Measurements from ENCODE around the gene ABCG1.
"Not testable (repeated sequence)": the region's sequence is repeated elsewhere in the genome, so short reads cannot be mapped to it uniquely, and the experiment has no call there.

The ABCG1 gene

DNA sequence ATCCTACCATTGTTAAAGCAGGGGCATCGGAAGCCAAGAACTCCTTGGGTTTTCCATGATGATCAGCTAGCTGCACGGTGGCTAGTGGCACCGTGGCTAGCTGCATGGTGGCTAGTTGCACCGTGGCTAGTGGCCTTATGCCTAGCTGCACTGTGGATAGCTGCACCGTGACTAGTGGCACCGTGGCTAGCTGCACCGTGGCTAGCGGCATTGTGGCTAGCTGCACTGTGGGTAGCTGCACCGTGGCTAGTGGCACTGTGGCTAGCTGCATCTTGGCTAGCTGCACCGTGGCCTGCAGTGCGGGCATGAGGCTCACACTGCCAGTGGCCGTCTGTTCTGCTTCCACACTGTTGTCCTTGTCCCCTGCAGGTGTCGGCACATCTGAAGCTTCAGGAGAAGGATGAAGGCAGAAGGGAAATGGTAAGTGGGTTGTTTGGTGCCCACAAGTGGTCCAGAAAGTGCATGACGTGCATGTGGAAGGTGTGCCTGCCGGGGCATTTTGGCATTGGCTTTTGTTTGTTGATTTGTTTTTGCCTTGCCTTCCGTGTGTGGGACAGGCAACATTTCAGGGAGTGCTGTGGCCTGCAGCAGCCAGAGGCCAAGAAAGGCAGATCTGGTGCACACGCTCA lies 57.7 kb downstream of the ABCG1 start:
- no peak for DNase-seq

DNA sequence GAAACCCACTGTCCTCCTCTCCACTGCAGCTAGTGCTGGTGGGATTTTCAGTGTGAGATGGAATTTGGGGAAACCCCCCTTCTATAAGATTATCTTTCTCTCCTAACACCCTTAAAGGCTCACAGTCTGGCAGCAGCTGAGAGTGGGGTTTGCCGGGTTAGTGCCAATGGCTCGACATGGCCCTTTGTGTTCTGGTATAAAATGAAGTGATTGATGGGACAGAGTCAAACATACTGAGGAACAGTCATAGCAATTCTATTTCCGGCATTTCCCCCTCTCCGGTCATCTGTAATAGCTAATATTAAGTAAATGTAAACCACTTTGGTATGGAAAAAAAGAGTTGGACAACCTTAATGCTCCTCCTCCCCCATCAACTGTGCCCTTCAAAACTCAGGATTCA lies 58.7 kb downstream of the ABCG1 start:
- no peak for DNase-seq

DNA sequence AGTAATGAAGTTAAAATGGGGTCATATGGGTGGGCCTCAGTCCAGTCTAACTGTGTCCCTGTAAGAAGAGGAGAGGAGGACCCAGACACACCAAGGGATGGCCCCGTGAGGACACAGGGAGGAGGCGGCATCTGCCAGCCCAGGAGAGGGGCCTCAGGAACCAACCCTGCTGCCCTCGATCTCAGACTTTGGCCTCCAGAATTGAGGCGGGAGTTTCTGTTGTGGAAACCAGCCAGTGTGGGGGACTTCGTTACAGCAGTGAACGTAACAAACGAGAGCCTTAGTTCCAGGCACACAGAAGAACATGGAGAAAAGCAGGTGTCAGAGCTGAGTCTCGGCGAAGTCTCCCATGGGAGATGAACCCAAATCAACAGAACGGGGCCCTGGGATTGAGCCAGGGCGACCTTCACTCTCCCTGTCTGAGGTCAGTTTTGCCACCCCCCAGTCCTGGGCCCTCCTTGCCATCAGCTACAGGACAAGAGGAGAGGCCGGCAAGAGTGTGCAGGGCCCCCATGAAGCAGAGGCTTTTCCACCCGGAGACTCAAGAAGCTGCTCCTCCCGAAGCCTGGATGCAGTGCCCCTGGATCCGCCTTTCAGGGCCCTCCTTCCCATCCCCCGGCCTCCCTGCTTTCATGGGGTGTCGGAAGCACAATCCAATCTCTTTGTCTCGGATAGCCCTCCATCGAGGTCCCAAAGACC lies 59.7 kb downstream of the ABCG1 start:
- DNase-seq: no peak

DNA sequence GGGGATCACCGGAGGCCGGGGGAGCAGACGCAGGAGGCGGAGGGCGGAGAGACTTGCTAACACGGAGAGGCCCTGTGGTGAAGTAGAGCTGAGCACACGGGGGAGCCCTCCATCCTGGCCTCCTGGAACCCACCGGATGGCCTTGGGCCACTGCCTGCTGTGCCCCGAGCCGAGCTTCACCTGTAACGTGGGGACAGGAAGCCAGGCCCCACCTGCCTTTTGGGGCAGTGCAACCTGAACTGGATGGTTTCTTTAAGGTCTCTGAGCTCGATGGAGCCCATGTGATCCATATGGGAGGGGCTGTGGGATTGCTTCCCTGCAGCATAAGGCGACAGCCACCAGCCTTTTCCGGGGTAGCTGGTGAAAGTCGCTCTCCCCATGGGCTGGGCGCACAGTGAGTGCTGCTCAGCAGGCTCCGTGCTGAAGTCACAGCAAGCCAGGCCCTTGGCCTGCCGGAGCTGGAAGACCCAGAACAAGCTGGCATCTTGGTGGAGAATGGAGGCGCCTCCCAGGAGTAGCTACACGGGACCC lies 60.5 kb downstream of the ABCG1 start:
- no peak for DNase-seq

DNA sequence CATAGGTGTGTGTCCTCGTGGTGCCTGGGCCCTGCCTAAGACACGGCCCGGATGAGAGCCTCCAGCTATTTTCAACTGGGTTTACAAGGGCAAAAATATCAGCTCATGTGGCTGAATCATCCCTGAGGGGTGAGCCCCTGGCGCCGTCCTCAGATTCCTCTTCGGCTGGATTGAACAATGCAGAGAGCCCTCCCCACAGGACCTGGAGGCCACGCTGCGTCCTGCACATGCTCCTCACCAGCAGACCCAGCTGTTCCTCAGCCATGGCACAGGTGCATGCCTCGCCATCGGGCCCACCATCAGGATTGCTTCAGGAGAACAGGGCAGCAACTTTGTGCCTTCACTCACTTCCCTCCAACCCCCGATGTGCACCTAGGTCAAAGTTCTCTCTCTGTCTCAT lies 60.9 kb downstream of the ABCG1 start:
- no peak for DNase-seq

DNA sequence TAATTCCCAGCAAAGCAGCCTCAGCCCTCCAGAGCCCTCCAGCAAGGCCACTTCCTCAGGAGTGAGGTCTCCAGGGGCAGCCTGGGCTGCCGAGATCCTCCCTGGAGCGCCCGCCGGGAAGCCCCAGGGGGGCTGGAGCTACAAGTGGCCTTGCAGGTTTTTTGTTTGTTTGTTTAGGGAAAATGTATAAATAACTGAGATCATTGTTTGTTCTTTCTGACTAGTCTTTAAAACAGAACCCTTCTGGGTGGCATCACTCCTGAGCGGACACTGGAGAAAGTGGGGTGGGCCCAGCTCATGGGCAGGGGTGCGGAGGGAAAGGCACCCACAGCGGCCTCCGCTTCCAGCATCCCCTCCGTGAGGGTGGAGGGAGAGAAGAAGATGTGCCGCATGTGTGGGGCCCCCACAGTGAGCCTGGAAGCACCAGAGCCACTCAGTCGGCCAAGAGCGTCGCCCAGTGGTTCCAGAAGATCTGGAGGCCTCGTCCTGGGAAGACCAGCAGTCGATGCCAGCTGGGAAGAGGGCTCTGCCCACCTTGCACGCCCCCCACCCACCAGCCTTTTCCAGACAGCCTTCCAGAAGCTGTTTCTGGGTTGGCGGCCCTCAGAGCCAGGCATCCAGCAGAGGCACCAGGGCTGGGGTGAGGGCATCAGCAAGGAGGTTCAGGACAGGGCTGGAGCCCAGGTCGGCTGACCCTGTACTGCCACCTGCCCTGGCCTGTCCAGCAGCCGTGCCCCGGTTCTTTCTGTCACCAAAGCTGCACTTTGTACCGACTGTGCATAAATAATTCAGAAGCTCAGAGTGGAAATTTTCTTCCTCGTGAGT lies 61.6 kb downstream of the ABCG1 start:
- DNase-seq: no peak

DNA sequence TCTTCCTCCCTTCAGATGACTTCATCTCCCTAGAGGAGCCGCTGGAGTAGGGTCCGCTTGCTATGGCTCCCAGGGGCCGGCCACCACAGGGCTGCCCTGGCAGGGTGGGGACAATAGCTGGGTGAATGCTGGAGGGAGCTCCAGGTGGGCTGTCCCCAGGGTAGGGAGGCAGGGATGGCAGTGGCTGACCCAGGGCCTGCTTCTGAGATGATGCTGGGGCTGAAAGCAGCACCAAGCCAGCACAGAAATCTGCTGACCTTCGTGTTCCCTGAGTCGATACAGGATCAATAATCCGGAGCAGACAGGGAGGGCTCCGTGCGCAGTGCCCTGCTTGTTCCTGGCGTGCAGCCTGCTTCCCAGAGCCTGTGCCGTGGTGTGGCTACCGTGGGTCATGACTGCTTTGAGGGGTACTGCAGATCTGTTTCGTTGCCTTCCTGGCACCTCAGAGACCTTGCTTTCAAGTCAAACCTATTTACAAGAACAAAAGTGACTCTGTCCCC lies 62.3 kb downstream of the ABCG1 start:
- no peak for DNase-seq

DNA sequence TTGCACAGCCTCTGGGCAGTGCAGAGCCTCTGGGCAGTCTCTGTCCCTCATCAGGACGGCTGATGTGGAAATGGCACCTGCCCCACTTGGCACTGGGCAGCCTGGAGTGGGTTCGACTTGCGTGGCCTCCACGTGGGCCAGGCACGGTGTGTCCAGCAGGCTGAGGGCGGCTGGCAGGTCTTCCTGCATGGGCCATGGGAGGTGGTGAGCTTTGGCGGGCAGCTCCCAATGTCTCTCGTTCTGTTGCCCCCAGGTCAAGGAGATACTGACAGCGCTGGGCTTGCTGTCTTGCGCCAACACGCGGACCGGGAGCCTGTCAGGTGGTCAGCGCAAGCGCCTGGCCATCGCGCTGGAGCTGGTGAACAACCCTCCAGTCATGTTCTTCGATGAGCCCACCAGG lies 63.1 kb downstream of the ABCG1 start:
- no peak for DNase-seq

DNA sequence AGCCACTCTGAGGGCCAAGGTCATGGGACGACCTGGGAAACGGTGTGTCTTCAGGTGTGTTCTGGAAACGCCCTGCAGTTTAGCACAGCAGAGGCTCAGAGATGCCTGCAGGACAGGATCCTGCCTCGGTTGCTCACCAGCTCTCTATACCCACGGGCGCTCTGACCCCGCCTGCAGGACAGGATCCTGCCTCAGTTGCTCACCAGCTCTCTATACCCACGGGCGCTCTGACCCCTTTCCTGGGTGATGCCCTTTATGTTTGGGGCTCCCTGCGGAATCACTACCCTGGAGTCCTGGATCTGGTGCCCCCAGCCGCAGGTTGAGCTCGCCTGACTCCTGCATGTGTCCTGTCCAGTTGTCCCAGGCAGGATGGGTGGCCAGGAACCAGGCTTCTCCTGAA lies 63.8 kb downstream of the ABCG1 start:
- no peak for DNase-seq

DNA sequence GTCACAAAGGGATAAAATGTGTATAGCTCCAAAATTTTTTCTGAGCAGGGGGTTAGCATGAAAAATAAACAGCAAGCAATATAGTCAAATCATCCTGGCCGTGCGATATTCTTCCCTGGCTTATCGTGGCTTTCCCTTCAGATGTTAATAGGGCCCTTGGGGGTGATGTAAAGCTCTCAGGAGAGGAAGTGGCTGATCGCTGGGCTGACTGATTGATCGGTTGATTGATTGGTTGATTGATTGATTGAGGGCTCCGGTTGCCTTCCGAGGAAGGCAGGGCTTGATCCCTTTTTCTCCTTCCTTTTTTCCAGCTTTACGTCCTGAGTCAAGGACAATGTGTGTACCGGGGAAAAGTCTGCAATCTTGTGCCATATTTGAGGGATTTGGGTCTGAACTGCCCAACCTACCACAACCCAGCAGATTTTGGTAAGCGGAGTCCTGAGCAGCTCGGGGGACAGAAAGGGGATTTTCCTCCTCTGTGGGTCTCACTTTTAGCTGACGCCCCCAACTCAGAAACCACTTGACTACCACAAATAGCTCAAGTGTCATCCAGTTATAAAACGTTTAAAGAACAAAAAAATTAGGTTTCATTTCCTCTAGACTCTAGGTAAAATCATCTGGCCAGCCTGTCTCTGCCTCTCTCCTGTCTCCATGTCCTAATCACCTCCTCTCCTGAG lies 66.8 kb downstream of the ABCG1 start:
- no peak for DNase-seq

DNA sequence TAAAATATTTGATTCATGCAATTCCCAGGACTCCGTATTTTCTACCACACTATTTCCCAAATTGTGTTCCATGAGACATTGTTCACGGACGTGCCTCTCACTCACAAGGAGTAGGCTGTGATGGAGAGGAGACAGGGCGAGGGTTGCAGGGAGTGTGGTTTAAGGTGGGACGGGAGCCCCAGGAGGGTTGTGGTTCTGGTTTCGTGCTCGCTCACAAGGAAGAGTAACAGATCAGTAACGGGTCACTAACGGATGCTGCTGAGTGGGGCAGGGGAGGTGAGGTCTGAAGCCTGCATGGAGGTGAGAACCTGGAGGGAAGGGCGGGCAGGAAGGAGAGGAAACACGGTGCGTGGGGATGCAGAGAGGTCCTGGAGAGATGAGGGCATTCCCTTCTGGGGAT lies 67.5 kb downstream of the ABCG1 start:
- DNase-seq: no peak

DNA sequence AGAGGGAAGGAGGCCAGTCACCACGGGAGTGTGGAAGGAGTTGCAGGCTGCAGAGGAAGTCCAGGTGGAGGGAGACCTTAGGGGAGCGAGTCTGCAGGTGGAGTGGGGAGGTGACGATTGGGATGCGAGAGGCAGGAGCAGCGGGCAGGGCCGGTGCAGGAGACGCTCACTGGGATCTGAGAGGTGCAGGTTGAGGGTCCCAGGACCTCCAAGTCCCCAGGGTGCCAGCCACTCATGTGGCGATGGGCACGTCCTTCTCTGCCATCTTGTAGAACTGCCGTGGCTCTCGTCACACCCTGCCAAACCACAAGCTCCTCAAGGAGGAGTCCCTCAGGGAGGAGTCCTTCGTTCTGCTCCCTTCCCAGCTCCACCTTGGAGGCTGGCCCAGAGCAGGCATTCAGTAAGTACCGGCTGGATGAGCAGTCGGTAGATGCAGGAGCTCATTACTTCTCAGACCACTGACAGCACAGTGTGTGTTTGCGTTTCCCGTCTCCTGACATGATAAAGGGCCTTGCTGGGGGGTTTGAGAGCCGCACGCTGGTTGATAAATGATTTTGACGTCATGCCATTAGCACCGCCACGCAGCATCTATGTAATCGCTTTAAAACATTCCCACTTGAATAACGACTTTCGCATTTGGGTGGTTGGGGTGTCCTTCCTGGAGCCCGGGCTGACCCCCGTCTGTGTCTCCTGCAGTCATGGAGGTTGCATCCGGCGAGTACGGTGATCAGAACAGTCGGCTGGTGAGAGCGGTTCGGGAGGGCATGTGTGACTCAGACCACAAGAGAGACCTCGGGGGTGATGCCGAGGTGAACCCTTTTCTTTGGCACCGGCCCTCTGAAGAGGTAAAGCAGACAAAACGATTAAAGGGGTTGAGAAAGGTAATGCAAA lies 68.5 kb downstream of the ABCG1 start:
- no peak for DNase-seq

DNA sequence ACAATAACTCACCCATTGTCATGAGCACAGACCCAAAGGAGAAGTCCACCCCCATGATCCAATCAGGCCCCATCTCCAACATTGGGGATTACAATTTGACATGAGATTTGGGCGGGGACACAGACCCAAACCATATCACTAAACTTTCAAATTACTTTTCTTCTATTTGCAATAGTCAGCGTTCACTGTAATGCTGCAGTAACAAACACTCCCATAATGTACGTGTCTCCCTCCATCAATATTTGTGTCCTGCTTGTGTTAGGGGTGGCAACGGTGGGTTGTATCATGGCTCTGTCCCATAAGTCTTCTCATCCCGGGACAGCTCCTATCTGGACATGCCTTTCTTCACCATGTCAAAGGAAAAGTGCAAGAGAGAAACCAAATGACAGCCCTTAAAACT lies 70.0 kb downstream of the ABCG1 start:
- DNase-seq: no peak

DNA sequence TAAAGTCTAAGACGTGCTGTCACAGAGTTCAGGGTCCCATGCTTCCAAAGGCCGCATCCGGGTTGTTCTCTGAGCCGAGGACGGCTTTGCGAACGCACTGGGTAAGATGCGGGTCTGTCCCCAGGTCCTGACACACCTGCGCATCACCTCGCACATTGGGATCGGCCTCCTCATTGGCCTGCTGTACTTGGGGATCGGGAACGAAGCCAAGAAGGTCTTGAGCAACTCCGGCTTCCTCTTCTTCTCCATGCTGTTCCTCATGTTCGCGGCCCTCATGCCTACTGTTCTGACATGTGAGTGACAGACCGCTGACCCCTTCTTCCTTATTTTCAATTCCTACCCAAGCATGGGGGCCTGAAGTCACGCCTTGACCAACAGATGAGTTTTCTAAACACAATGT lies 71.0 kb downstream of the ABCG1 start:
- no peak for DNase-seq

DNA sequence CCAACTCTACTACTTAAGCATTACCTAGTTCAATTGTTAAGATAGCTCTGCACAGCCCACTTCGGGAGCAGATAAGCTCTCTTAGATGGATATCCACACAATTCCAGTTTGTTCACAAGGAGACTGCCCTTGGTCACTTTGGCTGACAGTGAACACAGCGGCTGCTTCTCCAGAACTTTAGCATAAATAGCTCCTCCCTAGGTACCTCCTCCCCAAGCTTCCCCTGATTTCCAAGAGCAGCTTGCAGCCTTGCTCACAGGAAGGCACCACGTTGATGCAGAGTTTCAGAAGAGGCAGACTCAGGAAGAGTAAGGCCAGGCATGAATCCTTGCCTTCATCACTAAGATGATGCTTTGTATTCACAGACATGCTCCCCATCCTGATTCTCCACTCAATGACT lies 71.6 kb downstream of the ABCG1 start:
- DNase-seq: no peak

DNA sequence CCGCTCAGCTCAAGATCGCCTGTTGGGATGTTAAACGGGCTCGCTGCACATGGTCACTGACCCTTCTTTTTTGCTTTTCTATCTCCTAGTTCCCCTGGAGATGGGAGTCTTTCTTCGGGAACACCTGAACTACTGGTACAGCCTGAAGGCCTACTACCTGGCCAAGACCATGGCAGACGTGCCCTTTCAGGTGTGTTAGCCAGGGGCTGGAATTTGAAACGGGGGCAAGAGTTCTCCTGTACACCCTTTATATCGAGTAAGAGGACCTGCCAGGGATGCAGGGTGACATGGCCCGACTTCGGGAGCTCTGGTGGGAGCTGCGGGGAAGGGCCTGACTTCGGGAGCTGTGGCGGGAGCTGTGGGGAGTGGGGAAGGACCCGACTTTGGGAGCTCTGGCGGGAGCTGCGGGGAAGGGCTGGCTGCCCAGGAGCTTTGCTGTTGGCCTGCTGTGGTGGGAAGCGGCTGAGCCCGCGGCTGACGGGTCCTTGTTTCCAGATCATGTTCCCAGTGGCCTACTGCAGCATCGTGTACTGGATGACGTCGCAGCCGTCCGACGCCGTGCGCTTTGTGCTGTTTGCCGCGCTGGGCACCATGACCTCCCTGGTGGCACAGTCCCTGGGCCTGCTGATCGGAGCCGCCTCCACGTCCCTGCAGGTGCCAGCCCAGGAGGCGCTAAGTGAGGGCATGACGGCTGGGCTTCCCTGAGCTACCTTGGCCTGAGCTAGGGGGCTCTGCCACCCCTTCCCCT lies 72.2 kb downstream of the ABCG1 start:
- DNase-seq: no peak

DNA sequence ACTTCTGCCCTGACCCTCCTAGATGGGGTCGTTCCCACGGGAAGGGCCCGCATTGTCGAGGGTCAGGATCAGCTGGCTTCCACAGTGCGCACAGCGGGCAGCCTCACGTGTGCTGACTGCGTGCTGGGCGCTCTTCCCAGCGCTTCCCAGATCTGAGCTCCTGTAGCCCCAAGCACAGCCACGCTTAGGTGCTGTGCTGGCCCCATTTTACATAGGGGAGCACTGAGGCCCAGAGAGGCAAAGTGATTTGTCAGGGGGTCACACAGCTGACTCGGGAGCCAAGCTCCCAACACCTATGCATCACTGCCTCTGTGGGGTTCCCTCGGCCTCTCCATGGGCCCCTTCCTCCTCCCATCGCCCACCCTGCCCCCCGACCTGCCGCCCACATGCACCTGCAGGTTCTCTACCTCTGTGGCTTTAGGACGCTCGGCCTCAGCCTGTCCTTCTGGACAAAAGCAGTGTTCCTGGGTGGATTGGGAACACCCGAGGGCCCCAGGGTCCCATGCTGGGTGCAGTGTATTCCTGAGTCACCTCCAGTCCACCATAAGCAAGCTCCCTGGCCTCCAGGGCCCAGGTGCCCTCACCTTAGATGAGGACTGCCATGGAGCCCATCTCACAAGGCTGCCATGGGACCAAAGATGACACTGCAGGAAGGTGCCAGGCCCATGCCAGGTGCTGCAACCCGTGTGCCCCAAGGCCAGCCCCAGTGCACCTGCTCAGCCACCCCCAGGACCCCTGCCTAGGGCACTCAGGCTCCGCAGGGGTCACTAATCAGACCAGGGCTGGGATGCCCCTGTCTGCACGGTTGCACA lies 73.0 kb downstream of the ABCG1 start:
- no peak for DNase-seq

DNA sequence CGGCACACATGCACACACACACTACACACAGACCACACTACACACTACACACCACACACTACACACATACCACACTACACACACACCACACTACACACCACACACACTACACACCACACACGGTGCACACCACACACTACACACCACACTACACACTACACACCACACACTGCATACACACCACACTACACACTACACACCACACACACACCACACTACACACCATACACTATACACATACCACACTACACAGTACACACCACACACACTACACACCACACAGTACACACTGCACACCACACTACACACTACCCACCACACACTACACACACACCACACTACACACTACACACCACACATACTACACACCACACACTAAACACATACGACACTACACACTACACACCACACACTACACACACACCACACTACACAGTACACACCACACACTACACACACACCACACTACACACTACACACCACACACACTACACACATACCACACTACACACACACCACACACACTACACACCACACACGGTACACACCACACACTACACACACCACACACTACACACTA lies 73.7 kb downstream of the ABCG1 start:
- DNase-seq: not testable (repeated sequence)

DNA sequence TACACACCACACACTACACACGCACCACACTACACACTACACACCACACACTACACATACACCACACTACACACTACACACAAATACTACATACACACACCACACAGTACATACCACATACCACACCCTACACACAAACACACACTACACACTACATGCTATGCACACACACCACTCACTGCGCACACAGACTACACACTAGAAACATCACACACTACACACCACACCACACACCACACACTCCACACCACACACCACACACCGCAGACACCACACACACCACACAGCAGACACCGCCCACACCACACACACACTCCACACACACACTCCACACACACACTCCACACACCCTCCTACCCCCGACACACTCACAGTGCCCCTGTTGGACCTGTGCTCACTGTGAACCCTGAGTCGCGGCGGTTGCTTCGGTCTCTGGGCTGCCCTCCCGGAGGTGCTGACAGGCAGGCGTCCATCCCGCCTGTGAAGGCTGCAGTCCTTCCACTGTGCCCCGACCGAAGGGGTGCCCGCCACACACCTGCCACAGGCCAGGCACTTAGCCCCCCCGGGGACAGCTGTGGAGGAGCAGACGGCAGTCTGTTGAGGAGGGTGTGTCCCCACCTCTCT lies 74.8 kb downstream of the ABCG1 start:
- DNase-seq: no peak

Measured in bone marrow (tissue), 2 donors.